HG03064 (cell line): Measurements from ENCODE around the gene PTN.
"Not testable (repeated sequence)": the region's sequence is repeated elsewhere in the genome, so short reads cannot be mapped to it uniquely, and the experiment has no call there.

ENCODE experiments used
- ATAC-seq: cut with Tn5 transposase; IDR thresholded peaks from one replicate; pipeline ENCODE4 v1.9.1; 2021; ENCODE audit warnings: low read depth; ENCODE audit not compliant: unreplicated experiment

The PTN gene

DNA sequence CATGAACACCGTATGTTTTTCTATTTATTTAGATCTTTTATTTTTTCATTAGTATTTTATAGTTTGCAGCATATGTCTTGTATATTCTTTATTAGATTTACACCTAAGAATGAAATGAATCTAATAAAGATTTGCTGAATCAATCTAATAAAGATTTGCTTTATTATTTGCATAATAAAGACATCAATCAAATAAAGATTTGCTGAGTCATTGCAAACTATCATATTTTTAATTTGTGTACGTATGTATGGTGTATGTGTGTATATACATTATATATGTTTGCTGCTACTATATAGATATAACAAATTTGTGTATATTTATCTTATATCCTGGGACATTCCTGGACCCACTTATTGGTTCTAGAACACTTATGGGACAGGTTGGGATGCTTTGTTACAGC, 147.5 kb downstream of the PTN start:
- ATAC-seq = no peak

DNA sequence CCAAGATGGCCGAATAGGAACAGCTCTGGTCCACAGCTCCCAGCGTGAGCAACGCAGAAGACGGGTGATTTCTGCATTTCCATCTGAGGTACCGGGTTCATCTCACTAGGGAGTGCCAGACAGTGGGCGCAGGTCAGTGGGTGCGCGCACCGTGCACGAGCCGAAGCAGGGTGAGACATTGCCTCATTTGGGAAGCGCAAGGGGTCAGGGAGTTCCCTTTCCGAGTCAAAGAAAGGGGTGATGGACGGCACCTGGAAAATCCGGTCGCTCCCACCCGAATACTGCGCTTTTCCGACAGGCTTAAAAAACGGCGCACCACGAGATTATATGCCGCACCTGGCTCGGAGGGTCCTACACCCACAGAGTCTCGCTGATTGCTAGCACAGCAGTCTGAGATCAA, 161.9 kb downstream of the PTN start:
- ATAC-seq = not testable (repeated sequence)
